ENCODE data around the gene FMNL2. TPM values are rescaled to one million over a fixed set of nuclear protein-coding genes. Genes with fewer than 3 reads are reported as not detected.
A peak's percentile ranks its signal among the peaks of the same experiment; 100 is the strongest.

FMNL2 gene
- polyA plus RNA-seq, 1 donor, result 35.3 TPM

- 90% methylated on average over 2 of the region's 2 CpGs for WGBS (ENCODE audit: insufficient coverage, low lambda C conversion rate)
- H3K4me3 ChIP-seq (ENCODE audit: low read length), result no peak overlapping the region
Measured at GRCh38 chr2:152609154-152609553, 274.2 kb downstream of the FMNL2 start.

GRCh38 chr2:152609699-152610098, 274.7 kb downstream of the FMNL2 start:
- H3K27ac ChIP-seq (ENCODE audit: low read length), result no peak overlapping the region
- H3K27me3 ChIP-seq (ENCODE audit: control insufficient read depth, insufficient read depth, low read length), result no peaks in the 10 kb centered on the region
- H3K9me3 ChIP-seq (ENCODE audit: control insufficient read depth, low read depth, low read length), result no peaks in the 10 kb centered on the region
- H3K4me1 ChIP-seq (ENCODE audit: control insufficient read depth, insufficient read depth, low read length), result no peaks in the 10 kb centered on the region
- peaks cover 3% of the 10 kb centered on the region for H3K36me3 ChIP-seq (ENCODE audit: control insufficient read depth, insufficient read depth, low read length)
- WGBS (ENCODE audit: insufficient coverage, low lambda C conversion rate), result no CpG with 5 or more reads among the region's 1 CpG
- DNase-seq, result no peak
- no peak overlapping the region for H3K4me3 ChIP-seq (ENCODE audit: low read length)

More at GRCh38 chr2:152609154-152609553, 274.2 kb downstream of the FMNL2 start:
- Histone ChIP-seq H3K9me3 (ENCODE audit: control insufficient read depth, low read depth, low read length) (no peaks in the 10 kb centered on the region), H3K27me3 (ENCODE audit: control insufficient read depth, insufficient read depth, low read length) (no peaks in the 10 kb centered on the region), H3K27ac (ENCODE audit: low read length) (no peak overlapping the region), H3K4me1 (ENCODE audit: control insufficient read depth, insufficient read depth, low read length) (no peaks in the 10 kb centered on the region), H3K36me3 (ENCODE audit: control insufficient read depth, insufficient read depth, low read length) (peaks cover 3% of the 10 kb centered on the region)
- DNase-seq, result no peak

- H3K4me1 ChIP-seq (ENCODE audit: control insufficient read depth, insufficient read depth, low read length), result no peaks in the 10 kb centered on the region
- DNase-seq, result peak in 1 of 2 donors; percentile 29
- H3K36me3 ChIP-seq (ENCODE audit: control insufficient read depth, insufficient read depth, low read length), result peaks cover 7% of the 10 kb centered on the region
- no peaks in the 10 kb centered on the region for H3K27me3 ChIP-seq (ENCODE audit: control insufficient read depth, insufficient read depth, low read length)
- no peak overlapping the region for H3K4me3 ChIP-seq (ENCODE audit: low read length)
- no CpG with 5 or more reads among the region's 5 CpGs for WGBS (ENCODE audit: insufficient coverage, low lambda C conversion rate)
- no peak overlapping the region for H3K27ac ChIP-seq (ENCODE audit: low read length)
- H3K9me3 ChIP-seq (ENCODE audit: control insufficient read depth, low read depth, low read length), result no peaks in the 10 kb centered on the region
Measured at GRCh38 chr2:152611458-152612231, 276.7 kb downstream of the FMNL2 start.

- H3K9me3 ChIP-seq (ENCODE audit: control insufficient read depth, low read depth, low read length), result no peaks in the 10 kb centered on the region
- H3K36me3 ChIP-seq (ENCODE audit: control insufficient read depth, insufficient read depth, low read length), result peaks cover 15% of the 10 kb centered on the region
- no peak for DNase-seq
- H3K27me3 ChIP-seq (ENCODE audit: control insufficient read depth, insufficient read depth, low read length), result no peaks in the 10 kb centered on the region
- H3K27ac ChIP-seq (ENCODE audit: low read length), result no peak overlapping the region
- WGBS (ENCODE audit: insufficient coverage, low lambda C conversion rate), result no CpG with 5 or more reads among the region's 2 CpGs
- H3K4me3 ChIP-seq (ENCODE audit: low read length), result no peak overlapping the region
- no peaks in the 10 kb centered on the region for H3K4me1 ChIP-seq (ENCODE audit: control insufficient read depth, insufficient read depth, low read length)
Measured at GRCh38 chr2:152613235-152613634, 278.3 kb downstream of the FMNL2 start.

- H3K9me3 ChIP-seq (ENCODE audit: control insufficient read depth, low read depth, low read length), result no peaks in the 10 kb centered on the region
- no peak overlapping the region for H3K27ac ChIP-seq (ENCODE audit: low read length)
- no peaks in the 10 kb centered on the region for H3K27me3 ChIP-seq (ENCODE audit: control insufficient read depth, insufficient read depth, low read length)
- no peak for DNase-seq
- H3K36me3 ChIP-seq (ENCODE audit: control insufficient read depth, insufficient read depth, low read length), result peaks cover 21% of the 10 kb centered on the region
- no peak overlapping the region for H3K4me3 ChIP-seq (ENCODE audit: low read length)
- H3K4me1 ChIP-seq (ENCODE audit: control insufficient read depth, insufficient read depth, low read length), result no peaks in the 10 kb centered on the region
- no CpG with 5 or more reads among the region's 5 CpGs for WGBS (ENCODE audit: insufficient coverage, low lambda C conversion rate)
Measured at GRCh38 chr2:152615177-152615576, 280.2 kb downstream of the FMNL2 start.

- no peak for DNase-seq
- Histone ChIP-seq H3K4me3 (ENCODE audit: low read length) (no peak overlapping the region), H3K4me1 (ENCODE audit: control insufficient read depth, insufficient read depth, low read length) (no peaks in the 10 kb centered on the region), H3K36me3 (ENCODE audit: control insufficient read depth, insufficient read depth, low read length) (peaks cover 31% of the 10 kb centered on the region), H3K27me3 (ENCODE audit: control insufficient read depth, insufficient read depth, low read length) (no peaks in the 10 kb centered on the region), H3K27ac (ENCODE audit: low read length) (no peak overlapping the region), H3K9me3 (ENCODE audit: control insufficient read depth, low read depth, low read length) (no peaks in the 10 kb centered on the region)
- WGBS (ENCODE audit: insufficient coverage, low lambda C conversion rate), result no CpG with 5 or more reads among the region's 4 CpGs
Measured at GRCh38 chr2:152617456-152618192, 282.6 kb downstream of the FMNL2 start.

- Histone ChIP-seq H3K9me3 (ENCODE audit: control insufficient read depth, low read depth, low read length) (no peaks in the 10 kb centered on the region), H3K4me1 (ENCODE audit: control insufficient read depth, insufficient read depth, low read length) (no peaks in the 10 kb centered on the region), H3K27ac (ENCODE audit: low read length) (no peak overlapping the region), H3K4me3 (ENCODE audit: low read length) (no peak overlapping the region), H3K36me3 (ENCODE audit: control insufficient read depth, insufficient read depth, low read length) (peaks cover 33% of the 10 kb centered on the region), H3K27me3 (ENCODE audit: control insufficient read depth, insufficient read depth, low read length) (no peaks in the 10 kb centered on the region)
- 93% methylated on average over 2 of the region's 5 CpGs for WGBS (ENCODE audit: insufficient coverage, low lambda C conversion rate)
- no peak for DNase-seq
Measured at GRCh38 chr2:152618193-152618564, 283.2 kb downstream of the FMNL2 start.

- DNase-seq, result no peak
- 89% methylated on average over 1 of the region's 7 CpGs for WGBS (ENCODE audit: insufficient coverage, low lambda C conversion rate)
- Histone ChIP-seq H3K4me3 (ENCODE audit: low read length) (no peak overlapping the region), H3K9me3 (ENCODE audit: control insufficient read depth, low read depth, low read length) (no peaks in the 10 kb centered on the region), H3K27me3 (ENCODE audit: control insufficient read depth, insufficient read depth, low read length) (no peaks in the 10 kb centered on the region), H3K36me3 (ENCODE audit: control insufficient read depth, insufficient read depth, low read length) (peaks cover 35% of the 10 kb centered on the region), H3K27ac (ENCODE audit: low read length) (no peak overlapping the region), H3K4me1 (ENCODE audit: control insufficient read depth, insufficient read depth, low read length) (no peaks in the 10 kb centered on the region)
Measured at GRCh38 chr2:152620208-152620607, 285.2 kb downstream of the FMNL2 start.

GRCh38 chr2:152620985-152621384, 286.0 kb downstream of the FMNL2 start:
- WGBS (ENCODE audit: insufficient coverage, low lambda C conversion rate), result no CpG with 5 or more reads among the region's 9 CpGs
- Histone ChIP-seq H3K36me3 (ENCODE audit: control insufficient read depth, insufficient read depth, low read length) (peaks cover 32% of the 10 kb centered on the region), H3K27ac (ENCODE audit: low read length) (no peak overlapping the region), H3K4me3 (ENCODE audit: low read length) (no peak overlapping the region), H3K9me3 (ENCODE audit: control insufficient read depth, low read depth, low read length) (no peaks in the 10 kb centered on the region), H3K4me1 (ENCODE audit: control insufficient read depth, insufficient read depth, low read length) (no peaks in the 10 kb centered on the region), H3K27me3 (ENCODE audit: control insufficient read depth, insufficient read depth, low read length) (no peaks in the 10 kb centered on the region)
- no peak for DNase-seq

GRCh38 chr2:152622219-152622618, 287.2 kb downstream of the FMNL2 start:
- no peak for DNase-seq
- no peaks in the 10 kb centered on the region for H3K4me1 ChIP-seq (ENCODE audit: control insufficient read depth, insufficient read depth, low read length)
- no peak overlapping the region for H3K4me3 ChIP-seq (ENCODE audit: low read length)
- no peaks in the 10 kb centered on the region for H3K27me3 ChIP-seq (ENCODE audit: control insufficient read depth, insufficient read depth, low read length)
- no peak overlapping the region for H3K27ac ChIP-seq (ENCODE audit: low read length)
- peaks cover 28% of the 10 kb centered on the region for H3K36me3 ChIP-seq (ENCODE audit: control insufficient read depth, insufficient read depth, low read length)
- no CpG with 5 or more reads among the region's 3 CpGs for WGBS (ENCODE audit: insufficient coverage, low lambda C conversion rate)
- no peaks in the 10 kb centered on the region for H3K9me3 ChIP-seq (ENCODE audit: control insufficient read depth, low read depth, low read length)

Data from large intestine (tissue), 3 donors.